GM18873 (cell line): ENCODE data around the gene SMIM38.

ENCODE experiments used
- ATAC-seq: cut with Tn5 transposase; IDR thresholded peaks from one replicate; pipeline ENCODE4 v1.9.1; 2021; ENCODE audit warnings: mild to moderate bottlenecking, moderate library complexity, moderate number of reproducible peaks; ENCODE audit not compliant: unreplicated experiment, low FRiP score

The SMIM38 gene

GRCh38 chr11:69155302-69156234, at the start of gene SMIM38:
TSS of gene SMIM38 (plus strand) at chr11:69155935. CDS start at chr11:69157847, 1,912 bp downstream.
- ATAC-seq: no peak

GRCh38 chr11:69106031-69106811, 49.5 kb upstream of the SMIM38 start:
- ATAC-seq: no peak

- ATAC-seq: no peak
These were observed 48.3 kb upstream of the SMIM38 start for GRCh38 chr11:69107413-69107812.

GRCh38 chr11:69108030-69108429, 47.7 kb upstream of the SMIM38 start:
- no peak for ATAC-seq

GRCh38 chr11:69108559-69108958, 47.2 kb upstream of the SMIM38 start:
- ATAC-seq: no peak

- ATAC-seq: no peak
These were observed 46.6 kb upstream of the SMIM38 start for GRCh38 chr11:69109101-69109500.

GRCh38 chr11:69110451-69110850, 45.3 kb upstream of the SMIM38 start:
- no peak for ATAC-seq

- no peak for ATAC-seq
These were observed 43.9 kb upstream of the SMIM38 start for GRCh38 chr11:69111624-69112542.

- no peak for ATAC-seq
These were observed 42.5 kb upstream of the SMIM38 start for GRCh38 chr11:69113226-69113625.

GRCh38 chr11:69113646-69114340, 41.9 kb upstream of the SMIM38 start:
- no peak for ATAC-seq

GRCh38 chr11:69114362-69114761, 41.4 kb upstream of the SMIM38 start:
- no peak for ATAC-seq

- ATAC-seq: no peak
These were observed 40.8 kb upstream of the SMIM38 start for GRCh38 chr11:69114811-69115523.

GRCh38 chr11:69115586-69116560, 39.9 kb upstream of the SMIM38 start:
- no peak for ATAC-seq

- no peak for ATAC-seq
These were observed 39.1 kb upstream of the SMIM38 start for GRCh38 chr11:69116671-69117070.

- ATAC-seq: no peak
These were observed 36.5 kb upstream of the SMIM38 start for GRCh38 chr11:69119190-69119589.

GRCh38 chr11:69120096-69120875, 35.4 kb upstream of the SMIM38 start:
- no peak for ATAC-seq

GRCh38 chr11:69121021-69121420, 34.7 kb upstream of the SMIM38 start:
- no peak for ATAC-seq
